Stimulated activated naive CD4-positive, alpha-beta T cell (primary cell): ENCODE measurements around the gene RIBC2.

Experiments used
- DNase-seq, 6 experiments: peaks; one replicate each; lab custom pipeline; 2025; lab: John Stamatoyannopoulos, UW

Gene RIBC2

GRCh38 chr22:45473626-45474237 lies 60.2 kb downstream of the RIBC2 start:
- no peak for DNase-seq

- no peak for DNase-seq
Observed at GRCh38 chr22:45475063-45475747, 61.7 kb downstream of the RIBC2 start.

DNA sequence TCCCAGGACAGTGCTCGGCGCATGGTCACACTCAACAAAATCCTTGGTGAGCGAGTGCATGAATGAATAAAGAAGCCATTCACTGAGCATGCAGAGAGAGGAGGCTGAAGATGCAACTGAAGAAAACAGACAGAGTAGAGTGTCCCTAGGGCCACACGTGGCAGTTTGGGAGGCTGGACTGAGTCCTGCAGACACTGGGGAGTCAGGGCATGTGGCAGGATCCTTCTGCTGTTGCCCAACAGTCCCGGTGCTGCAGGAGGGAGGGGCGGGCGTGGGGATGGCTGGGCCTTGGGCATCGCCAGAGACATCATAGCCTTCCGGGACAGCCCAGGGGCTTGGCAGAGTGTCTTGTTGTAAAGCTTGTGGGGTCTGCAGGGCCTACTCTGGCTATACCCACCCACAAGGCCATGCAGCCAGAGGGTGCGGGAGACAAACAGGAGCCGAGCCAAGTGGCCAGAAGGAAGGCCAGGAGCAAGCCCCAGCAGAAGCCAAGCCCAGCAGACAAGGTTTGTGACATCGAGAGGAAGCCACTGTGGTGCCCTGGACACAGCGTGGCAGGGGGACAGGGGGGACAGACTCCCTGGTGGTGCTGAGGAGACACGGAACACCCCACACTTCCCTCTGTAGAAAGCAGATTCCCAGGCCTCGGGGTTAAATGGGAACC lies 62.5 kb downstream of the RIBC2 start:
- DNase-seq, result no peak

GRCh38 chr22:45476814-45477213 lies 63.3 kb downstream of the RIBC2 start:
- DNase-seq, result no peak

- no peak for DNase-seq
Observed at GRCh38 chr22:45477366-45478107, 64.0 kb downstream of the RIBC2 start.

GRCh38 chr22:45478108-45478771 lies 64.7 kb downstream of the RIBC2 start:
- no peak for DNase-seq

DNA sequence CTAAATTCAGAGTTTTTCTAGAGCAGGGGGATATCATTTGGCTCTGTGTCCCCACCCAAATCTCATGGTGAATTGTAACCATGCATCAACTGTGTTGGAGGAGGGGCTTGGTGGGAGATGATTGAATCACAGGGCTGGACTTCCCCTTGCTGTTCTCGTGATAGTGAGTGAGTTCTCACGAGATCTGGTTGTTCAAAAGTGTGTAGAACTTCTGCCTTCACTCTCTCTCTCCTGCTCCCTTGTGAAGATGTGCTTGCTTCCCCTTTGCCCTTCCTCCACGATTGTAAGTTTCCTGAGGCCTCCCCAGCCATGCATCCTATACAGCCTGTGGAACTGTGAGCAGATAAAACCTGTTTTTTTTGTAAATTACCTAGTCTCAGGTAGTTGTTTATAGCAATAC lies 67.2 kb downstream of the RIBC2 start:
- no peak for DNase-seq

- no peak for DNase-seq
Observed at GRCh38 chr22:45481661-45482060, 68.2 kb downstream of the RIBC2 start.
